Urothelium cell line (cell line): ENCODE data around the gene F10.
A peak's percentile ranks its signal among the peaks of the same experiment; 100 is the strongest.
"Not testable (repeated sequence)": the region's sequence is repeated elsewhere in the genome, so short reads cannot be mapped to it uniquely, and the experiment has no call there.

ENCODE experiments used
- DNase-seq: peaks from one replicate; pipeline ENCODE4 v3.0.0; 2011; ENCODE audit warnings: low spot score, mixed read lengths
- FAIRE-seq: peaks from 2 replicates; lab custom pipeline; 2011; peaks lifted over from hg19 to GRCh38; lab: Jason Lieb, UNC

F10 gene

GRCh38 chr13:113098162-113098732 is 24.4 kb upstream of the F10 start:
- DNase-seq, result no peak
- FAIRE-seq, result no peak

- no peak for DNase-seq
- no peak for FAIRE-seq
Measured at GRCh38 chr13:113099142-113099541, 23.5 kb upstream of the F10 start.

GRCh38 chr13:113102302-113102701 is 20.3 kb upstream of the F10 start:
- peak; percentile 90 for FAIRE-seq
- DNase-seq, result not testable (repeated sequence)

- FAIRE-seq (peak; percentile 92), DNase-seq (no peak)
Measured at GRCh38 chr13:113102727-113103126, 19.9 kb upstream of the F10 start.

- no peak for DNase-seq
Measured at GRCh38 chr13:113103646-113104045, 19.0 kb upstream of the F10 start.

GRCh38 chr13:113105032-113105920 is 17.3 kb upstream of the F10 start, which contains the start of gene F7:
Gene F7, plus strand, starts transcription at chr13:113105791. Its CDS starts 51 bp downstream, at chr13:113105842.
- no peak for DNase-seq
- peak; percentile 13 for FAIRE-seq

More at GRCh38 chr13:113103646-113104045, 19.0 kb upstream of the F10 start:
- FAIRE-seq, result no peak

GRCh38 chr13:113105921-113106452 is 16.6 kb upstream of the F10 start:
- DNase-seq (no peak), FAIRE-seq (no peak)

- FAIRE-seq (no peak), DNase-seq (no peak)
Measured at GRCh38 chr13:113106711-113107351, 15.8 kb upstream of the F10 start.

GRCh38 chr13:113108521-113108920 is 14.1 kb upstream of the F10 start:
- not testable (repeated sequence) for DNase-seq, FAIRE-seq

- no peak for DNase-seq
- no peak for FAIRE-seq
Measured at GRCh38 chr13:113109151-113110047, 13.2 kb upstream of the F10 start.

- FAIRE-seq (no peak), DNase-seq (no peak)
Measured at GRCh38 chr13:113110048-113110851, 12.3 kb upstream of the F10 start.

- FAIRE-seq (no peak), DNase-seq (no peak)
Measured at GRCh38 chr13:113110852-113111315, 11.7 kb upstream of the F10 start.

GRCh38 chr13:113111821-113112220 is 10.8 kb upstream of the F10 start:
- not testable (repeated sequence) for DNase-seq, FAIRE-seq

- not testable (repeated sequence) for DNase-seq
- peak; percentile 99 for FAIRE-seq
Measured at GRCh38 chr13:113112475-113112874, 10.1 kb upstream of the F10 start.

- DNase-seq (no peak), FAIRE-seq (no peak)
Measured at GRCh38 chr13:113112893-113113845, 9.4 kb upstream of the F10 start.

GRCh38 chr13:113113846-113114271 is 8.7 kb upstream of the F10 start:
- DNase-seq (no peak), FAIRE-seq (no peak)

GRCh38 chr13:113114511-113115362 is 7.9 kb upstream of the F10 start:
- DNase-seq (no peak), FAIRE-seq (no peak)
